H9 (cell line): ENCODE results near the gene SH3GL1. TPM values are rescaled to one million over a fixed set of nuclear protein-coding genes. Genes with fewer than 3 reads are reported as not detected.

Source experiments
- DNase-seq: peaks from one replicate; pipeline ENCODE4 v3.0.0-alpha.2; 2017
- H2AFZ ChIP-seq: one replicate; pipeline ENCODE4 v1.6.1; 2013; ENCODE audit warnings: mild to moderate bottlenecking, low read length, control low read depth, moderate library complexity
- H2AK5ac ChIP-seq: 2 replicates; pipeline ENCODE4 v1.6.1; 2013; ENCODE audit warnings: low read length, control low read depth, mixed read lengths; ENCODE audit not compliant: insufficient read length
- H2BK120ac ChIP-seq: one replicate; pipeline ENCODE4 v1.6.1; 2013; ENCODE audit warnings: low read depth, mild to moderate bottlenecking, low read length, control low read depth, inconsistent platforms; ENCODE audit not compliant: poor library complexity, severe bottlenecking
- H2BK12ac ChIP-seq: 2 replicates; pipeline ENCODE4 v1.6.1; 2013; ENCODE audit warnings: low read length, control low read depth, mixed read lengths, low read depth; ENCODE audit not compliant: insufficient read length
- H2BK15ac ChIP-seq: 2 replicates; pipeline ENCODE4 v1.6.1; 2013; ENCODE audit warnings: low read depth, low read length, control low read depth
- H2BK20ac ChIP-seq: one replicate; pipeline ENCODE4 v1.6.1; 2013; ENCODE audit warnings: low read depth, mild to moderate bottlenecking, low read length, control low read depth, inconsistent platforms; ENCODE audit not compliant: poor library complexity, severe bottlenecking
- H2BK5ac ChIP-seq: 2 replicates; pipeline ENCODE4 v1.6.1; 2013; ENCODE audit warnings: low read length, control low read depth, mixed read lengths; ENCODE audit not compliant: insufficient read length
- H3K14ac ChIP-seq: 2 replicates; pipeline ENCODE4 v1.6.1; 2013; ENCODE audit warnings: low read length, control low read depth; ENCODE audit not compliant: insufficient read depth
- H3K18ac ChIP-seq: 2 replicates; pipeline ENCODE4 v1.6.1; 2013; ENCODE audit warnings: low read depth, mild to moderate bottlenecking, mixed read lengths, low read length, control low read depth; ENCODE audit not compliant: insufficient read length
- H3K23ac ChIP-seq: 2 replicates; pipeline ENCODE4 v1.6.1; 2013; ENCODE audit warnings: low read length, control low read depth, mixed read lengths, low read depth; ENCODE audit not compliant: insufficient read length
- H3K23me2 ChIP-seq: 2 replicates; pipeline ENCODE4 v1.6.1; 2013; ENCODE audit warnings: low read depth, mild to moderate bottlenecking, mixed read lengths, low read length, control low read depth; ENCODE audit not compliant: insufficient read length, poor library complexity, severe bottlenecking
- H3K27ac ChIP-seq: 2 replicates; pipeline ENCODE4 v1.5.1; 2013; ENCODE audit warnings: low read length, control low read depth, mixed read lengths, low read depth; ENCODE audit not compliant: insufficient read length
- H3K27me3 ChIP-seq: 2 replicates; pipeline ENCODE4 v1.6.1; 2013; ENCODE audit warnings: low read length, control low read depth, inconsistent platforms; ENCODE audit not compliant: insufficient read depth
- H3K4ac ChIP-seq: 2 replicates; pipeline ENCODE4 v1.6.1; 2013; ENCODE audit warnings: low read depth, mild to moderate bottlenecking, control low read depth, inconsistent platforms, low read length, moderate library complexity
- H3K4me1 ChIP-seq: 2 replicates; pipeline ENCODE4 v1.6.1; 2013; ENCODE audit warnings: low read length, control low read depth, inconsistent platforms; ENCODE audit not compliant: insufficient read depth
- H3K4me2 ChIP-seq: 2 replicates; pipeline ENCODE4 v1.6.1; 2013; ENCODE audit warnings: low read length, control low read depth, mixed read lengths; ENCODE audit not compliant: insufficient read length, insufficient read depth
- H3K56ac ChIP-seq: 2 replicates; pipeline ENCODE4 v1.6.1; 2013; ENCODE audit warnings: low read depth, mild to moderate bottlenecking, mixed read lengths, low read length, control low read depth; ENCODE audit not compliant: insufficient read length
- H3K79me1 ChIP-seq: 2 replicates; pipeline ENCODE4 v1.6.1; 2013; ENCODE audit warnings: low read depth, mild to moderate bottlenecking, moderate library complexity, low read length, control low read depth, inconsistent platforms; ENCODE audit not compliant: insufficient read depth, poor library complexity, severe bottlenecking
- H3K79me2 ChIP-seq: 2 replicates; pipeline ENCODE4 v1.6.1; 2013; ENCODE audit warnings: low read length, control low read depth, inconsistent platforms; ENCODE audit not compliant: insufficient read depth
- H3K9ac ChIP-seq: 2 replicates; pipeline ENCODE4 v1.6.1; 2013; ENCODE audit warnings: low read length, control low read depth, mixed read lengths; ENCODE audit not compliant: insufficient read length; ENCODE audit errors: extremely low read depth
- H3K9me3 ChIP-seq: one replicate; pipeline ENCODE4 v1.6.1; 2013; ENCODE audit warnings: low read depth, low read length, inconsistent platforms; ENCODE audit not compliant: control insufficient read depth
- H3T11ph ChIP-seq: one replicate; pipeline ENCODE4 v1.6.1; 2013; ENCODE audit warnings: mild to moderate bottlenecking, low read length, control low read depth, inconsistent platforms
- H4K20me1 ChIP-seq: one replicate; pipeline ENCODE4 v1.6.1; 2013; ENCODE audit not compliant: control insufficient read depth, insufficient read length, insufficient read depth
- H4K5ac ChIP-seq: 2 replicates; pipeline ENCODE4 v1.6.1; 2013; ENCODE audit warnings: low read depth, mild to moderate bottlenecking, mixed read lengths, low read length, control low read depth; ENCODE audit not compliant: insufficient read length
- H4K8ac ChIP-seq: replicated peaks from 2 replicates; pipeline ENCODE4 v1.6.1; 2013; ENCODE audit warnings: low read length, control low read depth, mixed read lengths, low read depth; ENCODE audit not compliant: insufficient read length
- H4K91ac ChIP-seq: 2 replicates; pipeline ENCODE4 v1.6.1; 2013; ENCODE audit warnings: low read depth, mild to moderate bottlenecking, moderate library complexity, mixed read lengths, low read length, control low read depth; ENCODE audit not compliant: insufficient read length
- H3K27ac Mint-ChIP-seq, 3 experiments: 2 replicates in 2 of 3; 3 replicates in 1 of 3; pipeline ENCODE4 v1.8.0; 2020 to 2021; ENCODE audit warnings: mixed read lengths in 3 of 3, mild to moderate bottlenecking in 1 of 3, moderate library complexity in 1 of 3
- H3K27me3 Mint-ChIP-seq: 2 replicates; pipeline ENCODE4 v1.8.0; 2021; ENCODE audit warnings: low read depth, mild to moderate bottlenecking, moderate library complexity, mixed read lengths
- H3K36me3 Mint-ChIP-seq, 3 experiments: 2 replicates in 2 of 3; 3 replicates in 1 of 3; pipeline ENCODE4 v1.8.0; 2020 to 2021; ENCODE audit warnings: low read depth in 3 of 3, mixed read lengths in 3 of 3; ENCODE audit not compliant: insufficient read depth in 1 of 3
- H3K4me1 Mint-ChIP-seq, 2 experiments: 2 replicates each; pipeline ENCODE4 v1.8.0; 2020; ENCODE audit warnings: mixed read lengths in 2 of 2
- H3K4me3 Mint-ChIP-seq, 2 experiments: 2 replicates in 1 of 2; 3 replicates in 1 of 2; pipeline ENCODE4 v1.8.0; 2020 to 2021; ENCODE audit warnings: mild to moderate bottlenecking in 2 of 2, mixed read lengths in 2 of 2, moderate library complexity in 1 of 2
- H3K9me3 Mint-ChIP-seq, 2 experiments: 2 replicates in 1 of 2; 3 replicates in 1 of 2; pipeline ENCODE4 v1.8.0; 2020; ENCODE audit warnings: mild to moderate bottlenecking in 2 of 2, mixed read lengths in 2 of 2, moderate library complexity in 1 of 2
- CTCF ChIP-seq: fragments of 200-600 bp; sonication (generic); conservative IDR thresholded peaks from 3 replicates; pipeline ENCODE4 v1.8.0; 2021; ENCODE audit warnings: antibody characterized with exemption, mild to moderate bottlenecking
- WGBS: extraction: QIAGEN DNeasy Blood & Tissue Kit; methylation state at CpG from one replicate; pipeline ENCODE4 v1.1.7; 2013; ENCODE audit warnings: missing lambda C conversion rate, low lambda C conversion rate, mixed read lengths; ENCODE audit not compliant: insufficient read length; ENCODE audit errors: extremely low coverage; 5-methylcytosine and 5-hydroxymethylcytosine counted together
- total RNA-seq: library from RNA; stranded (reverse); gene quantifications from 2 replicates; pipeline ENCODE4 v1.2.1, GENCODE V29; 2021

SH3GL1 gene
- total RNA-seq, 1 experiment from 2014 or later, result 85.5 TPM

- WGBS, result no CpG with 5 or more reads among the region's 36 CpGs
Measured at GRCh38 chr19:4444765-4445741, 44.7 kb upstream of the SH3GL1 start.

More at GRCh38 chr19:4444765-4445741, 44.7 kb upstream of the SH3GL1 start:
- H3K14ac ChIP-seq, result no peak overlapping the region
- H2AFZ ChIP-seq, result no peak overlapping the region
- no peak overlapping the region for H3K27ac ChIP-seq
- no peak overlapping the region for H2BK120ac ChIP-seq
- no peak overlapping the region for H4K5ac ChIP-seq
- TF ChIP-seq CTCF, result no peak
- H3K27me3 ChIP-seq, result no peaks in the 10 kb centered on the region
- peaks cover 2% of the 10 kb centered on the region for H4K20me1 ChIP-seq
- no peaks in the 10 kb centered on the region for H3K23me2 ChIP-seq
- no peaks in the 10 kb centered on the region for H3K79me2 ChIP-seq
- H3K23ac ChIP-seq, result no peak overlapping the region
- no peaks in the 10 kb centered on the region for H3K9me3 Mint-ChIP-seq
- H3K18ac ChIP-seq, result no peak overlapping the region
- peaks cover 21 to 61% (median 51%) of the 10 kb centered on the region in 3 experiments for H3K36me3 Mint-ChIP-seq
- no peak overlapping the region; a peak in 1 of 7 replicates for H3K27ac Mint-ChIP-seq
- no peak overlapping the region for H4K8ac ChIP-seq
- H2BK5ac ChIP-seq, result no peak overlapping the region
- no peak overlapping the region; a peak in 1 of 5 replicates for H3K4me3 Mint-ChIP-seq
- H3K4me1 Mint-ChIP-seq, result 0 out of 4 replicates have a peak, but pooled peaks cover 0 to 5% of the 10 kb centered on the region in 2 experiments
- H2BK15ac ChIP-seq, result no peak overlapping the region
- H3K79me1 ChIP-seq, result no peaks in the 10 kb centered on the region
- no peak overlapping the region for H2BK20ac ChIP-seq
- H3K4ac ChIP-seq, result no peak overlapping the region
- no peaks in the 10 kb centered on the region; the same call in 1 of the 2 replicates for H3K27me3 Mint-ChIP-seq
- H3K56ac ChIP-seq, result no peak overlapping the region
- no peak overlapping the region for H4K91ac ChIP-seq
- H3K9me3 ChIP-seq, result no peaks in the 10 kb centered on the region
- H3T11ph ChIP-seq, result no peak overlapping the region
- H2BK12ac ChIP-seq, result no peak overlapping the region
- no peak overlapping the region for H3K4me2 ChIP-seq
- H3K4me1 ChIP-seq, result no peaks in the 10 kb centered on the region
- no peak overlapping the region for H2AK5ac ChIP-seq
- no peak overlapping the region for H3K9ac ChIP-seq
- no peak for DNase-seq
